Measurements from ENCODE around the gene ZER1.

ZER1 gene

GRCh38 chr9:128732576-128732975, 39.2 kb downstream of the ZER1 start:
- no peak for DNase-seq

GRCh38 chr9:128731691-128732090, 40.0 kb downstream of the ZER1 start:
- no peak for DNase-seq

DNA sequence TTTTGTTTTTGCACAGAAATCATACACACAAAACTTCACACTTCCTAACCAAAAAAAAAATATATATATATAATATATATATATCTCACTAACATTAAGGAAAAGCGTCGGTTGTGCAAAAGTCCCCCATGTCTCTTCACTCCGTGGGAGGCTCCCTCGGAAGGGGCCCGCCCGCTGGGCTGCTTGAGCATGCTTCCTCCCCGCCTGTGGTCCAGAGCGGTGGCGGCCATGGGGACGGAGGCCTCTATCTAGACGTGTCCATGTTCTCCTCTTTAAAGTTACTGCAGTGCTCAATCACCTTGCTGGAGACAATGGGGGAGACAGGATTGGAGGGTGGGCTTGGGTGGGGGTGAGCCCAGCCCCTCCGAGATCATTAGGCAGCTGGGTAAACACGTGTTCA, 40.6 kb downstream of the ZER1 start:
- DNase-seq, result no peak

- no peak for DNase-seq
Observed at GRCh38 chr9:128729766-128730517, 41.8 kb downstream of the ZER1 start.

DNA sequence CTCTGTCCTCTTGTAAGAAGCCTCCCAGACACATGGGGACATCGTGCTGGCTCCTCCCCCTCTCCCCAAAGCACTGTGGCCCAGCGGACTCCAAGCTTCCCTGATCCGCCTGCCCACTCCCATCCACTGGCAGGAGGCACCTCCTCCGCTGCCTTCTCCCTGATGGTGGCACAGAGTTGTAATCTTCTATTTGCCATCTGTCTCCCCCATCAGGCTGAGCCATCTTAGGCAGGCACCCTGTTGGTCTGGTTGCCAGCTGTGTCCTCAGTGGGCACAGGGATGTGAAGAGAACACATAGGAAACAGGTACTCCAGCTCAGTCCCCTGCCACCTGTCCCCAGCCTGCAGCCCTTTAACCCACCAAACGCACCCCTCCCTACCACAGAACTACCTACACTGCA, 42.4 kb downstream of the ZER1 start:
- no peak for DNase-seq

- DNase-seq, result no peak
Observed at GRCh38 chr9:128728298-128728697, 43.4 kb downstream of the ZER1 start.

DNA sequence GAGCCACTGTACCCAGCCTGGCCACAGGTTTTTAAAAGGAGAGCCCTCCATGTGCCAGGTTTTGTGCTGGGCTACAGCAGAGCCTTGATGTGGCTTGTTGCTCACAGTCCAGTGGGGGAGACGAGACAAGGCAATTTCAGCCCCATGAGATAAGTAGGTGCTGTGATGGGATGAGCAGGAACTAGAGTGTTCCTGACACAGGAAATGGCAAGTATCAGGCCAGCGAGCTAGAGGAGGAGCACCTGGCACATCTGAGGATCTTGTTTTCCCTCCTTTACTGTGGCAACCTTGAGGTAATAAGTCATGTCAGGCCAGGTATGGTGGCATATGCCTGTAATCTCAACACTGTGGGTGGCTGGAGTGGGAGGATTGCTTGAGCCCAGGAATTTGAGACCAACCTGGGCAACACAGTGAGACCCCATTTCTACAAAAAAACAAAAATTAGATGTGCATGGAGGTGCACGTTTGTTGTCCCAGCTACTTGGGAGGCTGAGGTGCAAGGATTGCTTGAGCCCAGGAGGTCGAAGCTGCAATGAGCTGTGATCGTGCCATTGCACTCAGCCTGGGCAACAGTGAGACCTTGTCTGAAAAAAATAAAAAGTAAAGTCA, 44.0 kb downstream of the ZER1 start:
- no peak for DNase-seq

GRCh38 chr9:128724744-128725211, 46.9 kb downstream of the ZER1 start:
- DNase-seq, result peak; percentile 23 to 61

DNA sequence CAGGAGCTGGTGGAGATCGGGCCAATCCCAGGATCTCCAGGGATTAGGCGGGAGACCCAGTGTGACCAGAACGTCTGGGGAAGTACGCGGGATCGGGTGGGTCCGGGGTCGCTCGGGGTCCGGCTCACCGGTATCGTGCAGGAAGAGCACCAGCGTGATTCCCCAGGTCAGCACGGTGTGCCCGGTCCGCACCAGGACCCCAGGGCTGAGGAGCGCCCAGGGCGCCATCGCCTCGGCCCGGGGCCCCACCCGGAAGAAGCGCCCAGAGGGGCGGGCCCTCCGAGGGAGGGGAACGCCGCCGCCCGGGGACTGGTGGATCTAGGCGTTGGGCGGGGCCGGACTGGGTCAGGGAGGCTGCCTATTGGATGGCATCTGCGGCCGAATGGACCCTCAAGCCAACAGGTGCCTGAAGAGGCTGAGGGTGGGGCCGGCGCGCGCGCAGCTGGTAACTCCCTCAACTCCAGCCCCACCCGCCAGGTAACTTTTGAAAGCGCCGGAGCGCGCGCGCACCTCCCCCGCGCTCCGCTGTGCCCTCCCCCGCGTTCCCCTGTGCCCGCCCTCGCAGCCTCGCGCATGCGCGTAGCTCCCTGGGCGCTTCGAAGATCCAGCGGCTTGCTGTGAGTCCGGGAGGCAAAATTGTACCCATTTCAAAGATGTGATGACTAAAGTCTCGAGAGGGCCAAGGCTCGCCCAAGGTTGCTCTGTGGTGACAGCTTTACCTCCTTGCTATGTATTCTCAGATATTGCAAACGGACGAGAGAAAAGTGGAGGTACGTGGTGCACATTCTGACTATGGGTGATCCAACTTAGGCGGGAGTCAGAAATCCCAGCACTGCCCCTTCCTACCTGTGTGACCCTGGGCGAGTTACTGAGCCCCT, 47.6 kb downstream of the ZER1 start, which contains the start of gene ZDHHC12:
Gene ZDHHC12, minus strand, starts transcription at position 262 of the 878 bp plus-strand sequence. Its CDS starts 34 bp downstream, at position 228.
- peak; percentile 99 to 100 for DNase-seq

GRCh38 chr9:128723352-128723865, 48.3 kb downstream of the ZER1 start:
- no peak for DNase-seq

DNA sequence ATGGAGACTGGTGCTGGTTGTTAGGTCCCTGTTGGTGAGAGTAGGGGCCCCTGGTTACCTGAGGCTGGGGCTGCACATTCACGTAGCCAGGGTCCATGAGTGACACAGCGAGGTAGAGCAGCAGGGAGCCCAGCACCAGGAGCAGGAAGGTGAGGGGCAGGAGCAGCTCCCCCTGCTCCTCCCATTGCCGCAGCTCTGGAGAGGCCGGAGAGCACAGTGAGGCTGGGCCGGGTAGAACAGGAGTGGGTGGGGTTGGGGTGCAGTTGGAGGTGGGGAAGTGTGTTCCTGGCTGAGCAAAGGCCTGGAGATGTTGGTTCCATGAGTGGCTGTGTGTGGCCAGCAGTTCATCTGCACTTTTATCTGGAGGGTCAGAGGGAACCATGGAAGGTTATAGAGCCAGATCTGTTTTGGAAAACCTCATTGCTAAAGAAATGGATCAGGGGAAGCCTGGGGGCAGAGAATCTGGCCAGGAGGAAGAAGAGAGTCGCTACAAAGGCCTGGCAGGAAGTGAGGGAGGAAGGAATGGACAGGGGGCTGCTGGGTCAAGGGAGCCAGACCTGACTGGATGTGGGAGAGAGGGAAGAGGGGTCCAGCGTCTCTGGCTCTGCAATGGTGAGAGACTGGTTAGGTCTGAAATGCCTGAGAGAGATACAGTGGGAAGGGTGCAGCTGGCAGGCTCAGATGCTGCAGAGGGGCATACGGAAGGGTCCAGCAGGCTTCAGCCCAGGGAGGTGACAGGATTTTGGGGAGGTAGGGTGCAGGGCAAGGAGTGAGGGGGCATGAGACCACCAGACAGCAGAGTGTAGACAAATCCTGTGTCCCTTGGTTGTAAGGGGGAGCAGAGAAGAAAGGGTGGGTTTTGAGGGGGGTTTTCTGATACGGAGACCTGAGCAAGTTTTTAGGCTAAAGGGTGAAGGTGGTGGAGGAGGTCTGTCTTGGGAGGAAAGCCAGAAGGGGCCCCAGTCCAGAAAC, 49.1 kb downstream of the ZER1 start:
- no peak for DNase-seq

- DNase-seq, result no peak
Observed at GRCh38 chr9:128721487-128722010, 50.2 kb downstream of the ZER1 start.

DNA sequence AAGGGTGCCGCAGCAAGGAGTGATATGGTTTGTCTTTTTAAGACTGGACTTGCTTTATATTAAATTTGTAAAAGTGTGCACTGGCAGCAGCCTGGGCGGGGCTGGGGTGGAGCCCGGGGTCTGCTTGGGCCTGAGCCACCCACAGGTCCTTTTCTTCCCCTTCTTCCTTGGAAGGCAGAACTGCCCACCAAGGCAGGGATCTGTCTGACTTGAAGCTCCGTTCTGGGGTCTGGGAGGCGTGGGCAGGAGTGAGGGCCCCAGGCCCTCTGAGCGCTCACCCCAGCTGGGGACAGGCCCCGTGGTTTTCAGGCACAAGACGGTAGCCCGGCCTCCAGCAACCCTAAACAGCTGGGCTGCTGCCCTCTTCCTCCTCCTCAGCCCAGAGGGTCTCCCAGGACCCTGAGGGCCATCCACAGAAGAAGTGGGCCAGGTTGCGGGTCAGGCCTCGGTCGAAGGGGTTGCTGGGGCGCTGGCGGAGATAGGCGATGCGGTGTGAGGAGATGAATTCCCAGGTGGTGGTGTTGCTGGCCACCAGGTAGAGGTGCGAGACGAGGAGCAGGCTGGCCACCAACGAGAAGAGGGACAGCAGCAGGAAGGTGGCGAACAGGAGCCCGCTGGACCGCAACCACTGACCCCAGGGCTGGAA, 50.8 kb downstream of the ZER1 start:
- DNase-seq, result no peak

- DNase-seq, result no peak
Observed at GRCh38 chr9:128719919-128720605, 51.7 kb downstream of the ZER1 start.

DNA sequence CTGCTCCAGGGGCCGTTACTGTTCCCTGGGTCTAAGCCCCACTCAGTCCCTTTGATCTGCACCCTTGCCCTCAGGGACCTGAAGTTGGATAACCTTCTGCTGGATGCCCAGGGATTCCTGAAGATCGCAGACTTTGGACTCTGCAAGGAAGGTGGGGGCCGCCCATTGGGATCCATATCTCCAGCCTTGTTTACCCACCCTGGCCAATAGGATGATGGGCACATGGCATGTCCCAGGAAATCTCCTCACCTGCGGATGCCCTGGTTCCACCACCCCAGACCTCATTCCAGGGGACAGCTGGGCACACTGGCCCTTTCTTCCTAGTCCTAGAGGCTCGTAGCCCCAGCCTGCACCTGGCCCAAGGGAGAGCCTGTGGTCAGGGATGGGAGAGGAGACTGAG, 53.3 kb downstream of the ZER1 start:
- no peak for DNase-seq

- no peak for DNase-seq
Observed at GRCh38 chr9:128718047-128718446, 53.7 kb downstream of the ZER1 start.

DNA sequence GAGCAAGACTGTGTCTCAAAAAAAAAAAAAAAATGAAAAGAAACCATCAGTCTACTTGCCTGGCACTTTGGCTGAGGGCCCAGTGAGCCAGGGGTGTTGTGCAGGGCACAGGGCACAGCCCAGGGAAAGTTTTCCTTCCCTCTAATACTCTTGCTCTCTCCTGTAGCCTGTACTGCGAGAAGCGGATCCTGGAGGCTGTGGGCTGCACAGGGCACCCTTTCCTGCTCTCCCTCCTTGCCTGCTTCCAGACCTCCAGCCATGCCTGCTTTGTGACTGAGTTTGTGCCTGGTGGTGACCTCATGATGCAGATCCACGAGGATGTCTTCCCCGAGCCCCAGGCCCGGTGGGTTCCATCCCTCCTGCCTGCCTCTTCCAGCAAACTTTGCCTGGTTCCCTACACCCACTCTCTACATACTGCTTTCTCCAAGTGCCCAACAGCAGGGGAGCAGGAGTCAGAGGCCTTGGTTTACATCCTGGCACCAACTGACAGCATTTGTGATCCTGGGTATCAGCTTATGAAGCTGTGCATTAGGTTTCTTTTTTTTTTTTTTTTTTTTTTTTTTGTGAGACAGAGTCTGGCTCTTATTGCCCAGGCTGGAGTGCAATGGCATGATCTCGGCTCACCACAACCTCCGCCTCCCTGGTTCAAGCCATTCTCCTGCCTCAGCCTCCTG, 55.0 kb downstream of the ZER1 start:
- DNase-seq, result no peak

- DNase-seq, result no peak
Observed at GRCh38 chr9:128715436-128715750, 56.3 kb downstream of the ZER1 start.

DNA sequence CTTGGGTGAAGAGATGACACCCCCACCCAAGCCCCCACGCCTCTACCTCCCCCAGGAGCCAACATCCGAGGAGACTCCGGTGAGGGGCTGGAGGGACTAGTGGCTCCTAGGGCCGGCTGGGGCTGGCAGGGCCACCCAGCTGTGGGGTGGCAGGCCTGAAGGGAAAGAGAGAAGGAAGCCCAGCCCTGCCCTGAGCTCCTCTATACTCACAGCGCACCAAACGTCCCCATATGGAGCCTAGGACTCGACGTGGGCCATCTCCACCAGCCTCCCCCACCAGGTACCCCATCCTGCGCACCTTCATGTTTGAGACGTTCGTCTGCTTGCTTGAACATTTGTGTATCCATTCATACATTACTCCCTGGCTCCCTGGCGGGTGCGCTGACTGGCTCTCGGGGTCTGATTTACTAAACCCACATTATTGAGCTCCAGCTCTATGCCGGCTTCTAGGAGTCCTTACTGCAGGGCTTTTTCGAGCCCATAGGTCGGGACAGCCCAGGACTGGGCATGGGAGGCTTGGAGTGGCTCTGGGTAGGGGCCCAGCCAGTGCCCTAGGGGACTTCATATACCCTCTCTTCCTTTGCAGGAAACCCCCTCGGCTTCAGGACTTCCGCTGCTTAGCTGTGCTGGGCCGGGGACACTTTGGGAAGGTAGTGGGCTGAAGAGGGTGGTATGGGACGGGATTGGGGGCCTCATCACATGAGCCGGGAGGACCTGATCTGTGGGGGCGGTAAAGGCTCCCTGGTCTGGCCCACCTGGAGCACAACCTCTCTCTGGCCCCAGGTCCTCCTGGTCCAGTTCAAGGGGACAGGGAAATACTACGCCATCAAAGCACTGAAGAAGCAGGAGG, 56.9 kb downstream of the ZER1 start:
- DNase-seq, result no peak

Data from CD4-positive, alpha-beta T cell treated with Interferon alpha-2 for 1 hour (primary cell).